GM10248 (cell line): ENCODE data around the gene TPH1.

ENCODE experiments used
- CTCF ChIA-PET: fragments of 300-600 bp; sonication (Branson Sonifier 250); formaldehyde crosslinking; extraction: SDS; loops from one replicate; lab custom pipeline; 2021; ENCODE audit warnings: antibody characterized with exemption; lab: Yijun Ruan, JAX
- POLR2A ChIA-PET: fragments of 350-650 bp; sonication (Branson Sonifier 250); formaldehyde crosslinking; extraction: SDS; loops from one replicate; lab custom pipeline; 2020; ENCODE audit warnings: antibody characterized with exemption; lab: Yijun Ruan, JAX
- DNase-seq: peaks from one replicate; pipeline ENCODE4 v3.0.0; 2012; ENCODE audit errors: extremely low spot score
- TF ChIP-seq, protein P1 (sequence below): IDR thresholded peaks from 2 replicates; pipeline ENCODE4 v1.5.1; 2012; ENCODE audit warnings: mild to moderate bottlenecking, low read depth; ENCODE audit errors: extremely low read depth, missing control alignments, control extremely low read depth

The TPH1 gene

DNA sequence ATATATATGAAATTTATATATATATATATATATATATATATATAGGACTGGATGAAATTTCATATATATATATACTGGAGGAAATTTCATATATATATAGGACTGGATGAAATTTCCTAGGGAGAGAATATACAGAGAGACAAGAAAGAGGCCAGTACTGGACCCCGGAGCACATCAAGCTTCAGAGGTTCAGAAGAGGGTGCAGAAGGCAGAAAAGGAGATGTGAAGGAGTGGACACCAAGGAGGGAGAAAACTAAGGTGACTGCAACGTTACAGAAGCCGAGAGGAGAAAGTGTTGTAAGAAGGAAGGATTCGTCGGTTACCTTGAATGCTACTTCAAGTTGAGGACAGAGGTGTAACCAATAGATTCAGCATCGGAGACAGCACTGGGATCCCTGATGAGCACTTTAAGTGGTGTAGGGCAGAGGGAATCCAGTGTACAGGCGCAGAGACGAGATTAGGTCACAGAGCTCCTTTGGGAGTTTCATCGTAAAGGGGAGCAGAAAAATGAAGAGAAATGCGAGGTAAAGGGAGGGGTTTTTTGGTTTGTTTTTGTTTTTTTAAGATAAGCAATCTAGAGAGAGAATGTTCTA, 8.5 kb upstream of the TPH1 start:
- TF ChIP-seq, protein P1, sequence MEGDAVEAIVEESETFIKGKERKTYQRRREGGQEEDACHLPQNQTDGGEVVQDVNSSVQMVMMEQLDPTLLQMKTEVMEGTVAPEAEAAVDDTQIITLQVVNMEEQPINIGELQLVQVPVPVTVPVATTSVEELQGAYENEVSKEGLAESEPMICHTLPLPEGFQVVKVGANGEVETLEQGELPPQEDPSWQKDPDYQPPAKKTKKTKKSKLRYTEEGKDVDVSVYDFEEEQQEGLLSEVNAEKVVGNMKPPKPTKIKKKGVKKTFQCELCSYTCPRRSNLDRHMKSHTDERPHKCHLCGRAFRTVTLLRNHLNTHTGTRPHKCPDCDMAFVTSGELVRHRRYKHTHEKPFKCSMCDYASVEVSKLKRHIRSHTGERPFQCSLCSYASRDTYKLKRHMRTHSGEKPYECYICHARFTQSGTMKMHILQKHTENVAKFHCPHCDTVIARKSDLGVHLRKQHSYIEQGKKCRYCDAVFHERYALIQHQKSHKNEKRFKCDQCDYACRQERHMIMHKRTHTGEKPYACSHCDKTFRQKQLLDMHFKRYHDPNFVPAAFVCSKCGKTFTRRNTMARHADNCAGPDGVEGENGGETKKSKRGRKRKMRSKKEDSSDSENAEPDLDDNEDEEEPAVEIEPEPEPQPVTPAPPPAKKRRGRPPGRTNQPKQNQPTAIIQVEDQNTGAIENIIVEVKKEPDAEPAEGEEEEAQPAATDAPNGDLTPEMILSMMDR, result no peak
- POLR2A ChIA-PET, result no interaction called here
- CTCF ChIA-PET, result no interaction called here
- no peak for DNase-seq

DNA sequence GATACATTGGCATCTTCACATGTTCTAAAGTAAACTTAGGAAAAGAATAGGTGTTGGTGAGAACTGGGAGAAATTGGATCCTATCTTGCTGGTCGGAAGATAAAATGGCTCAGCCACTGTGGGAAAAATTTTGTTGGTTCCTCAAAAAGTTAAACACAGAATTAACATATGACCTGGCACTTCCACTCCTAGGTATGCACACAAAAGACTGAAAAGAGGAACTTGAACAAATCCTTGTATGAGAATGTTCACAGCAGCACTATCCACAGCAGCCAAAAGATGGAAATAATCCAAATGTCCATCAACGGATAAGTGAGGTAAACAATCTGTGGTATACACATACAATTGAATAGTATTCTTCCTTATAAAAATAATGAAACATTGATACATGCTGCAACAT, 4.8 kb upstream of the TPH1 start:
- CTCF ChIA-PET, result no interaction called here
- no peak for DNase-seq
- TF ChIP-seq, protein P1, result no peak
- POLR2A ChIA-PET, result no interaction called here

DNA sequence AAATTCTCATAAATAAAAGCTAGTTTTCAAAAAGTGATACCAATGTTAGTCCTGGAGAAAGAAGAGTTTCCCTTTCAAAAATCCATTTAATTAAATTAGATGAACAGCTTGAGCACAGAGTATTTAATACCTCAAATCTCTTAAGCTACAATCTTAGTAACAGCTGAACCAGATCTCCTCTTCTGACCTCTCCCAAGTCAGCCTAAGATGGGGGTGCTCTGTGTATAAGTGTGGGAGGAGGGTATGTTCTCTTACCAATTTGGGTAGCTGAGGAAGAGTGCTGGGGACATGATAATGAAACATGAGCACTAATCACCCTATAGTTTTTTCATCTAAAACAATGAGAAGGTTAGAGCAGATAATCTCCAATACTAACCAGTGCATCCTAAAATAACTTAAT, 9.6 kb downstream of the TPH1 start:
- TF ChIP-seq, protein P1, result no peak
- ChIA-PET CTCF (no interaction called here), POLR2A (no interaction called here)
- no peak for DNase-seq

DNA sequence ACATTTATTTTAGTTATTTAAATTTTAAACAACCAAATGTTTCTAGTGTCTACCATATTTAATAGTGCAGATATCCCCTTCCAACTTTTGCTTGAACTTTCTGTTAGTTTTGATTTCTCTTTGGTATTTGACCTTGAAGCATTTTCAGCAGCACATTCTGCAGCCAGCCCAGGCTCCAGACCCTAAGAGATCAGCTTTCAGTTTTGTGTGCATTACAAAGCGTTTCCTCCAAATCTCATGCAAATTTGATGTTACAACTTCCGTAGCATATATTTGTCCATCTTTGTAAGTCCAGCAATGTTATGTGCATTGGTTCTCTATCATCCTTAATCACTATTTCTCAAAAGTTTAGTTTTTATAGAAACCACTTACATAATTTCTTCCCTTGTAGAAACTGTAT, 18.6 kb downstream of the TPH1 start:
- ChIA-PET CTCF (no interaction called here), POLR2A (no interaction called here)
- TF ChIP-seq, protein P1, result no peak
- DNase-seq, result no peak

DNA sequence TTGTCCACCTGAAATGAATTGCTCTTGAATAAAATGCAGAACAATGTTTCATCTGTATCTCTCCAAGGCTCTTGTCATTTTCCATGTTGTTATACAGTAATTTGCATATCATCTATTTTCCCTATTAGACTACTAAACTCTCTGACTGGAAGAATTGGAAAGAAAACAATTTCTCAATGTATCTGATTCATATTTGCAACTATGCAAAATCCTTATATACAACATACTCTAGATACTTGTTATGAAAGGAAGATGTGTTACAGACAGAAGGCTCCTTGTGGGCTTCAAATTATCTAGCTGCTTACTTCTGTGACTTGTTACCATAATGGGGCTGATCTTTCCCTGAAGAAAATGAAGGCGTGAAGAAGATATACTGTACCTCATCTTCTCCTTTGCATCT, 23.6 kb downstream of the TPH1 start:
- CTCF ChIA-PET, result interaction anchor here (1.5 kb wide), 1 partner anchor 93 kb away, joined by 3 read pairs; no protein-coding TSS in a partner anchor
- DNase-seq, result no peak
- POLR2A ChIA-PET, result no interaction called here
- TF ChIP-seq, protein P1, result no peak

DNA sequence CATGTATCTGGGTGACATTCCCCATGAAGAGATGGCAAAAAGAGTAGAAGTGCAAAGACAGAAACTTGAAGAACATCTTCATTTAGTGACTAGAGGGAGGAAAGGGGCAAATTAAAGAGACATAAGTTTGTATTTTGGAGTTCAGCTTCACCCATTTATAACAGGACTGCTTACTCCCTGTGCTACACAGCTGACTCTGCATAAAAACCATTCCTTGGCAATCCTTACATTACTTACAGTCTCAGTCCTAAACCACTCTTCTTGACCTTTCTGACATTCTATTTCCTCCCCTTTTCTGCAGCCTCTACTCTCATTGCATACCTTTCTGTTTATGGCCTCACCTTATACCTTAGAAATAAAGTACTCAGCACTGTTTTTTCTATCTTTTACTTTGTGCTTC, 26.4 kb downstream of the TPH1 start:
- DNase-seq, result no peak
- CTCF ChIA-PET, result interaction anchor here (0.9 to 1.4 kb wide), 3 partner anchors 85 to 175 kb away, joined by 3 to 4 read pairs (median 4); no protein-coding TSS in a partner anchor
- TF ChIP-seq, protein P1, result no peak
- POLR2A ChIA-PET, result no interaction called here
